Liver (tissue), 9 donors: Measurements from ENCODE around the gene LAMP2. TPM values are rescaled to one million over a fixed set of nuclear protein-coding genes. Genes with fewer than 3 reads are reported as not detected.

Source experiments
- DNase-seq: peaks from one replicate; pipeline ENCODE4 v3.0.0-alpha.2; 2017; ENCODE audit warnings: low spot score
- H3K27ac ChIP-seq, 2 donors: one replicate each; pipeline ENCODE4 v1.7.0; 2013; ENCODE audit warnings: inconsistent platforms in 2 of 2, low read length in 2 of 2, control low read depth in 1 of 2, low read depth in 1 of 2, mild to moderate bottlenecking in 1 of 2
- H3K27me3 ChIP-seq, 4 donors: one replicate each; pipeline versions ENCODE4 v1.6.1 to v1.7.0; 2013; ENCODE audit warnings: low read length in 3 of 4, inconsistent platforms in 1 of 4, mild to moderate bottlenecking in 1 of 4, moderate library complexity in 1 of 4; ENCODE audit not compliant: control insufficient read depth in 4 of 4, insufficient read depth in 4 of 4
- H3K36me3 ChIP-seq, 4 donors: one replicate each; pipeline versions ENCODE4 v1.6.1 to v1.7.0; 2013; ENCODE audit warnings: low read length in 3 of 4, mild to moderate bottlenecking in 3 of 4, low read depth in 1 of 4, moderate library complexity in 1 of 4; ENCODE audit not compliant: control insufficient read depth in 4 of 4, insufficient read depth in 3 of 4
- H3K4me1 ChIP-seq, 4 donors: one replicate each; pipeline versions ENCODE4 v1.6.1 to v1.7.0; 2013; ENCODE audit warnings: low read length in 3 of 4, mild to moderate bottlenecking in 3 of 4, moderate library complexity in 1 of 4; ENCODE audit not compliant: control insufficient read depth in 4 of 4, insufficient read depth in 4 of 4
- H3K4me3 ChIP-seq, 3 donors: one replicate each; pipeline versions ENCODE4 v1.6.1 to v1.7.0; 2013; ENCODE audit warnings: low read length in 3 of 3, control low read depth in 1 of 3, low read depth in 1 of 3, mild to moderate bottlenecking in 1 of 3
- H3K9ac ChIP-seq, 2 donors: one replicate each; pipeline ENCODE4 v1.7.0; 2013; ENCODE audit warnings: low read length in 2 of 2, mild to moderate bottlenecking in 2 of 2, moderate library complexity in 2 of 2, control low read depth in 1 of 2, low read depth in 1 of 2
- H3K9me3 ChIP-seq, 4 donors: one replicate each; pipeline versions ENCODE4 v1.6.1 to v1.7.0; 2013; ENCODE audit warnings: low read length in 3 of 4; ENCODE audit not compliant: control insufficient read depth in 4 of 4
- ATF3 ChIP-seq: IDR thresholded peaks from 2 replicates; pipeline ENCODE4 v1.6.1; 2016; ENCODE audit warnings: antibody characterized with exemption
- CTCF ChIP-seq: fragments of 150-350 bp; IDR thresholded peaks from 2 replicates; pipeline ENCODE4 v1.5.1; 2017; ENCODE audit warnings: improper control_type of control experiment, low read depth, low read length; ENCODE audit not compliant: missing input control
- EGR1 ChIP-seq, 2 donors: IDR thresholded peaks; 2 replicates each; pipeline ENCODE4 v1.6.1; 2016 to 2018; ENCODE audit warnings: antibody characterized with exemption in 2 of 2, low read depth in 2 of 2
- FOXA1 ChIP-seq: IDR thresholded peaks from 2 replicates; pipeline ENCODE4 v1.6.1; 2016; ENCODE audit warnings: antibody characterized with exemption
- FOXA2 ChIP-seq: IDR thresholded peaks from 2 replicates; pipeline ENCODE4 v1.6.1; 2016; ENCODE audit warnings: antibody characterized with exemption
- GABPA ChIP-seq, 2 donors: IDR thresholded peaks in 1 of 2; conservative IDR thresholded peaks in 1 of 2; 2 replicates each; pipeline ENCODE4 v1.6.1; 2016; ENCODE audit warnings: antibody characterized with exemption in 2 of 2, mild to moderate bottlenecking in 1 of 2, moderate library complexity in 1 of 2
- HNF4A ChIP-seq, 2 donors: conservative IDR thresholded peaks; 2 replicates each; pipeline ENCODE4 v1.6.1; 2016; ENCODE audit warnings: antibody characterized with exemption in 2 of 2, mild to moderate bottlenecking in 2 of 2
- HNF4G ChIP-seq: IDR thresholded peaks from 2 replicates; pipeline ENCODE4 v1.6.1; 2016; ENCODE audit warnings: antibody characterized with exemption
- JUND ChIP-seq, 2 donors: IDR thresholded peaks; 2 replicates each; pipeline ENCODE4 v1.6.1; 2016; ENCODE audit warnings: antibody characterized with exemption in 2 of 2
- MAX ChIP-seq: IDR thresholded peaks from 2 replicates; pipeline ENCODE4 v1.6.1; 2016; ENCODE audit warnings: antibody characterized with exemption
- NR2F2 ChIP-seq: IDR thresholded peaks from 2 replicates; pipeline ENCODE4 v1.6.1; 2016; ENCODE audit warnings: antibody characterized with exemption
- RAD21 ChIP-seq, 2 donors: IDR thresholded peaks; 2 replicates each; pipeline ENCODE4 v1.6.1; 2016; ENCODE audit warnings: antibody characterized with exemption in 2 of 2, mild to moderate bottlenecking in 2 of 2
- REST ChIP-seq: IDR thresholded peaks from 2 replicates; pipeline ENCODE4 v1.6.1; 2016; ENCODE audit warnings: antibody characterized with exemption, mild to moderate bottlenecking
- RXRA ChIP-seq, 2 donors: IDR thresholded peaks; 2 replicates each; pipeline ENCODE4 v1.6.1; 2017 to 2018; ENCODE audit warnings: antibody characterized with exemption in 2 of 2, mild to moderate bottlenecking in 1 of 2
- SP1 ChIP-seq: IDR thresholded peaks from 2 replicates; pipeline ENCODE4 v1.6.1; 2018; ENCODE audit warnings: antibody characterized with exemption, mild to moderate bottlenecking
- TAF1 ChIP-seq: conservative IDR thresholded peaks from 2 replicates; pipeline ENCODE4 v1.6.1; 2016; ENCODE audit warnings: antibody characterized with exemption, mild to moderate bottlenecking
- YY1 ChIP-seq: IDR thresholded peaks from 2 replicates; pipeline ENCODE4 v1.6.1; 2016; ENCODE audit warnings: antibody characterized with exemption, mild to moderate bottlenecking
- ZBTB33 ChIP-seq: IDR thresholded peaks from 2 replicates; pipeline ENCODE4 v1.6.1; 2016; ENCODE audit warnings: antibody characterized with exemption
- WGBS: extraction: QIAGEN DNeasy Blood & Tissue Kit; methylation state at CpG from one replicate; pipeline ENCODE4 v1.1.7; 2013; 5-methylcytosine and 5-hydroxymethylcytosine counted together
- polyA plus RNA-seq, 2 donors: library from polyadenylated mRNA; stranded (reverse) in 1 of 2; unstranded in 1 of 2; fragments of 200-250 nt in 1 of 2; fragments of >200 nt in 1 of 2; fragmentation: Nextera tagmentation in 1 of 2; extraction: Ambion mirVana in 1 of 2; gene quantifications; one replicate each; pipeline versions ENCODE4 v1.2.1 to v1.2.3, GENCODE V29; 2013 to 2015
- total RNA-seq, 2 donors: library from RNA; depleted of rRNA; stranded (reverse); fragments of >200 nt; gene quantifications; one replicate each; pipeline ENCODE4 v1.2.3, GENCODE V29; 2014
- donor health status: healthy.
- donor health status: healthy.
- donor health status: healthy.
- donor health status: healthy.
- donor health status: healthy.

Gene LAMP2
- total and polyA plus RNA-seq, 4 donors, result 80.0 to 140 (median 119) TPM

- H3K4me3 ChIP-seq, result no peak overlapping the region
- no peaks in the 10 kb centered on the region for H3K36me3 ChIP-seq
- no peaks in the 10 kb centered on the region for H3K27me3 ChIP-seq
- TF ChIP-seq NR2F2 (no peak), REST (no peak), HNF4A (conservative IDR thresholded peaks at IDR 0.05) (no peak), JUND (IDR thresholded peaks at IDR 0.05) (no peak), RAD21 (IDR thresholded peaks at IDR 0.05) (no peak), ATF3 (no peak), SP1 (no peak), FOXA2 (no peak), HNF4G (no peak), MAX (no peak), TAF1 (no peak), FOXA1 (no peak), CTCF (no peak), YY1 (no peak), EGR1 (IDR thresholded peaks at IDR 0.05; ENCODE audit: low read depth in 2 of 2) (no peak), RXRA (IDR thresholded peaks at IDR 0.05) (no peak), ZBTB33 (no peak), GABPA (IDR thresholded peaks at IDR 0.05 in 1 of 2, conservative IDR thresholded peaks at IDR 0.05 in 1 of 2) (no peak)
- H3K9me3 ChIP-seq, result no peaks in the 10 kb centered on the region
- no peak overlapping the region for H3K9ac ChIP-seq
- no peaks in the 10 kb centered on the region for H3K4me1 ChIP-seq
- no peak for DNase-seq
- H3K27ac ChIP-seq, result no peak overlapping the region
Observed at GRCh38 chrX:120426599-120426998, 42.5 kb downstream of the LAMP2 start.

GRCh38 chrX:120419463-120419862 is 49.6 kb downstream of the LAMP2 start:
- Histone ChIP-seq H3K4me1 (no peaks in the 10 kb centered on the region), H3K9ac (no peak overlapping the region), H3K9me3 (no peaks in the 10 kb centered on the region), H3K4me3 (no peak overlapping the region), H3K27me3 (no peaks in the 10 kb centered on the region), H3K27ac (no peak overlapping the region), H3K36me3 (no peaks in the 10 kb centered on the region)
- 66% methylated on average over 2 of the region's 2 CpGs for WGBS
- no peak for DNase-seq
- TF ChIP-seq CTCF (no peak), NR2F2 (no peak), GABPA (IDR thresholded peaks at IDR 0.05 in 1 of 2, conservative IDR thresholded peaks at IDR 0.05 in 1 of 2) (no peak), HNF4A (conservative IDR thresholded peaks at IDR 0.05) (no peak), EGR1 (IDR thresholded peaks at IDR 0.05; ENCODE audit: low read depth in 2 of 2) (no peak), TAF1 (no peak), SP1 (no peak), HNF4G (no peak), MAX (no peak), REST (no peak), FOXA2 (no peak), JUND (IDR thresholded peaks at IDR 0.05) (no peak), YY1 (no peak), RXRA (IDR thresholded peaks at IDR 0.05) (no peak)
